B cell (primary cell): Measurements from ENCODE around the gene NUDT3. TPM values are rescaled to one million over a fixed set of nuclear protein-coding genes. Genes with fewer than 3 reads are reported as not detected.

Experiments
- ATAC-seq: fragments of 200-7000 bp; cut with Tn5 transposase; one replicate; pipeline ENCODE4 v1.10.0; 2021; ENCODE audit warnings: low read depth, mild to moderate bottlenecking, moderate number of reproducible peaks, moderate library complexity
- CTCF ChIA-PET: fragments of 350-600 bp; sonication (Branson Sonifier 250); formaldehyde crosslinking; loops from one replicate; lab custom pipeline; 2021; ENCODE audit warnings: antibody characterized with exemption, inconsistent platforms; lab: Charles Lee
- POLR2A ChIA-PET: fragments of 350-600 bp; sonication (Branson Sonifier 250); formaldehyde crosslinking; loops from one replicate; lab custom pipeline; 2021; ENCODE audit warnings: antibody characterized with exemption; lab: Charles Lee
- DNase-seq: peaks from one replicate; pipeline ENCODE4 v3.0.0; 2013
- H2AFZ ChIP-seq: 2 replicates; pipeline ENCODE4 v1.6.1; 2012; ENCODE audit warnings: mild to moderate bottlenecking, low read depth, low read length; ENCODE audit not compliant: insufficient read depth, poor library complexity, severe bottlenecking
- H3K27ac ChIP-seq, 2 donors: 1 replicate in 1 of 2; 2 replicates in 1 of 2; pipeline ENCODE4 v1.5.1; 2012 to 2013; ENCODE audit warnings: low read length in 2 of 2, mild to moderate bottlenecking in 2 of 2, moderate library complexity in 1 of 2
- H3K27me3 ChIP-seq, 4 experiments: fragments of 200-600 bp in 1 of 4; sonication (generic) in 1 of 4; replicated peaks in 1 of 4; 1 replicate in 2 of 4; 2 replicates in 2 of 4; pipeline versions ENCODE4 v1.6.1 to v1.7.0; 2013 to 2016; ENCODE audit warnings: low read length in 3 of 4, mild to moderate bottlenecking in 2 of 4, mixed read lengths in 1 of 4, moderate library complexity in 1 of 4; ENCODE audit not compliant: insufficient read depth in 4 of 4, control insufficient read depth in 3 of 4; ENCODE audit errors: control extremely low read depth in 1 of 4
- H3K36me3 ChIP-seq, 2 experiments: replicated peaks in 1 of 2; 1 replicate in 1 of 2; 2 replicates in 1 of 2; pipeline versions ENCODE4 v1.6.1 to v1.7.1; 2013; ENCODE audit warnings: low read length in 1 of 2; ENCODE audit not compliant: insufficient read depth in 2 of 2, control insufficient read depth in 1 of 2; ENCODE audit errors: control extremely low read depth in 1 of 2, extremely low read depth in 1 of 2
- H3K4me1 ChIP-seq, 2 donors: fragments of 200-600 bp in 1 of 2; sonication (generic) in 1 of 2; 1 replicate in 1 of 2; 2 replicates in 1 of 2; pipeline versions ENCODE4 v1.5.1 to v1.6.1; 2013 to 2017; ENCODE audit warnings: low read length in 2 of 2; ENCODE audit not compliant: control insufficient read depth in 2 of 2, insufficient read depth in 2 of 2
- H3K4me2 ChIP-seq: replicated peaks from 2 replicates; pipeline ENCODE3; 2012; ENCODE audit warnings: mild to moderate bottlenecking, low read depth, low read length; ENCODE audit not compliant: poor library complexity, severe bottlenecking
- H3K4me3 ChIP-seq, 5 experiments: fragments of 200-600 bp in 1 of 5; sonication (generic) in 1 of 5; 1 replicate in 3 of 5; 2 replicates in 2 of 5; pipeline versions ENCODE4 v1.5.1 to v1.7.0; 2011 to 2016; ENCODE audit warnings: low read length in 4 of 5, mild to moderate bottlenecking in 4 of 5, low read depth in 2 of 5, control low read depth in 1 of 5, moderate library complexity in 1 of 5; ENCODE audit not compliant: insufficient read depth in 1 of 5; ENCODE audit errors: control extremely low read depth in 1 of 5, extremely low read depth in 1 of 5
- H3K79me2 ChIP-seq: fragments of 200-600 bp; sonication (generic); one replicate; pipeline ENCODE4 v1.6.0; 2016; ENCODE audit warnings: low read length; ENCODE audit not compliant: control insufficient read depth, insufficient read depth
- H3K9ac ChIP-seq: fragments of 200-600 bp; sonication (generic); 2 replicates; pipeline ENCODE4 v1.6.1; 2017; ENCODE audit warnings: mild to moderate bottlenecking, low read length, moderate library complexity
- H3K9me3 ChIP-seq, 3 donors: one replicate each; pipeline versions ENCODE4 v1.6.1 to v1.7.1; 2013; ENCODE audit warnings: low read length in 2 of 3; ENCODE audit not compliant: control insufficient read depth in 2 of 3, insufficient read depth in 1 of 3; ENCODE audit errors: control extremely low read depth in 1 of 3
- H4K20me1 ChIP-seq: 2 replicates; pipeline ENCODE4 v1.6.0; 2012; ENCODE audit warnings: mild to moderate bottlenecking, low read length; ENCODE audit not compliant: insufficient read depth, control insufficient read depth, poor library complexity, severe bottlenecking
- H3K27ac Mint-ChIP-seq: one replicate; pipeline ENCODE4 v1.8.0; 2021; ENCODE audit warnings: mixed read lengths
- H3K27me3 Mint-ChIP-seq: one replicate; pipeline ENCODE4 v1.8.0; 2021; ENCODE audit warnings: mixed read lengths
- H3K4me1 Mint-ChIP-seq: one replicate; pipeline ENCODE4 v1.8.0; 2021; ENCODE audit warnings: mixed read lengths
- H3K4me3 Mint-ChIP-seq: one replicate; pipeline ENCODE4 v1.8.0; 2021; ENCODE audit warnings: mixed read lengths
- H3K9me3 Mint-ChIP-seq: one replicate; pipeline ENCODE4 v1.8.0; 2022; ENCODE audit warnings: mixed read lengths; ENCODE audit not compliant: insufficient read depth
- EZH2 ChIP-seq: IDR thresholded peaks from 2 replicates; pipeline ENCODE4 v1.6.1; 2012; ENCODE audit warnings: borderline replicate concordance, low read depth, mild to moderate bottlenecking, moderate library complexity, low read length; ENCODE audit not compliant: insufficient read depth, poor library complexity, severe bottlenecking
- WGBS: methylation state at CpG from one replicate; pipeline ENCODE4 v1.1.5; 2013; ENCODE audit warnings: missing lambda C conversion rate; ENCODE audit not compliant: insufficient coverage; 5-methylcytosine and 5-hydroxymethylcytosine counted together
- intact Hi-C: fragments of 100-400 bp; cut with micrococcal nuclease; formaldehyde crosslinking; loops from one replicate; pipeline ENCODE4 v1.10.0; 2022
- polyA plus RNA-seq: library from polyadenylated mRNA; depleted of rRNA; stranded (reverse); fragments of >200 nt; gene quantifications from 2 replicates; pipeline ENCODE4 v1.2.3, GENCODE V29; 2012
- total RNA-seq, 2 donors: library from RNA; stranded (reverse); fragments of 120-200 nt in 1 of 2; gene quantifications; 1 replicate in 1 of 2; 2 replicates in 1 of 2; pipeline versions ENCODE4 v1.2.3 to v1.2.4, GENCODE V29; 2013 to 2022
- TF ChIP-seq, protein P1 (sequence below): fragments of 200-600 bp; IDR thresholded peaks from one replicate; pipeline ENCODE4 v1.8.0; 2022; ENCODE audit warnings: antibody characterized with exemption, mild to moderate bottlenecking

NUDT3 gene
- total and polyA plus RNA-seq, 2 donors (not counting 1 experiment from before 2014, with no cell fraction given) = 18.2 to 37.4 TPM

DNA sequence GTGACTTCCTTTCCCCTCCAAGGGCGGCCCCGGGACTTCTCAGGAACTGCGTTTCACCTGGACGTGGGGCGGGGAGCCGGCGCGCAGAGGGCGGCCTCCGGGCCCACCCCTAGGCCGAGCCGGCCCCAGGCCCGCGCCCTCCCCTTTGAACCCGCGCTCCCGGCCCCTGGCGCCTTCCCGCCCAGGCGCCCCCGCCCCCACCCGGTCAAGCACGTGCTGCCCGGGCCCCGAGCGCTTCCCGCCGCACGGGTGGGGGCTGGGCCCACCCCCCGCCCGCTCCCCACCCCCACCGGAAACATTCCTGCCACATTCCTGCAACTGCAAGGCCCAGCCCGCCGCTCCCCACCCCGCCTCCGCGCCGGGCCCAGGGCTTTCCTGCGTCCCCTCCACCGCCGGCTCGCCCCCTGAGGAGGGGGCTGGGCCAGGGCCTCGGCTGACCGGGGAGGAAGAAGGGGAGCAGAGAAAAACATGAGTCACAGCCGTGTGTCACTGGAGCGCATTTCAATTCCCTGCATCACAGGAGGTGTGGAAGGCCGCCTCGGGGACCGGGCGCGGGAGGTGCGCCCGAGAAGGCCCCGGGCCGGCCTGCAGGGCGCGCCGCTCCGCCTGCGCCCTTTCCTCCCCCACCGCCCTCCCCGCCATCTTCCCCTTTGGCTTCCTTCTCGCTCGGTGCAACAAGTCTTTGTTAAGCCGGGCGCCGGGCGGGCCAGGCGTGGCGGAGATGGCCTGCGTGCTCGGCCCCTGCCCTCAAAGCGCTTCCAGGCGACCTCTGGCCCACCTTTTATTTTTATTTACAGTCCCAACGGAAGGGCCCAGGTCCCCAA, 156.9 kb downstream of the NUDT3 start:
- peaks cover 22 to 30% of the 10 kb centered on the region in 2 donors for H3K4me1 ChIP-seq
- WGBS = 5% methylated on average over 62 of the region's 75 CpGs
- peak overlapping the region; percentile 76 for H2AFZ ChIP-seq
- peak overlapping the region; percentile 92 for H3K4me3 Mint-ChIP-seq
- peak overlapping the region; percentile 98 for H3K27ac Mint-ChIP-seq
- H4K20me1 ChIP-seq = peaks cover 29% of the 10 kb centered on the region
- ATAC-seq (peak; percentile 13), DNase-seq (peak; percentile 86)
- peak overlapping the region; percentile 97 for H3K4me2 ChIP-seq
- H3K9ac ChIP-seq = peak overlapping the region; percentile 78
- no peaks in the 10 kb centered on the region for H3K9me3 ChIP-seq
- no peaks in the 10 kb centered on the region for H3K27me3 ChIP-seq
- ChIA-PET POLR2A (interaction anchor here (0.9 to 2.2 kb wide), 7 partner anchors 8 to 1264 kb away, joined by 3 to 41 read pairs (median 12); partner anchors contain the start of genes NUDT3, RPS10 and SMIM29), CTCF (interaction anchor here (1.7 to 1.8 kb wide), 2 partner anchors 12 to 40 kb away, joined by 10 to 14 read pairs; no protein-coding TSS in a partner anchor)
- intact Hi-C loops = loop anchor here (1.0 to 10.0 kb wide), 6 partner anchors 11 to 649 kb away; partner anchors contain the start of genes ANKS1A, ILRUN, RPS10 and SNRPC
- H3K27me3 Mint-ChIP-seq = no peaks in the 10 kb centered on the region
- no peaks in the 10 kb centered on the region for H3K36me3 ChIP-seq
- H3K27ac ChIP-seq = peak overlapping the region; percentile 96 to 98
- peaks cover 30% of the 10 kb centered on the region for H3K79me2 ChIP-seq
- H3K4me3 ChIP-seq = peak overlapping the region; percentile 56 to 76 (median 64)
- H3K4me1 Mint-ChIP-seq = peaks cover 30% of the 10 kb centered on the region
- H3K9me3 Mint-ChIP-seq = no peaks in the 10 kb centered on the region
- TF ChIP-seq, protein P1, sequence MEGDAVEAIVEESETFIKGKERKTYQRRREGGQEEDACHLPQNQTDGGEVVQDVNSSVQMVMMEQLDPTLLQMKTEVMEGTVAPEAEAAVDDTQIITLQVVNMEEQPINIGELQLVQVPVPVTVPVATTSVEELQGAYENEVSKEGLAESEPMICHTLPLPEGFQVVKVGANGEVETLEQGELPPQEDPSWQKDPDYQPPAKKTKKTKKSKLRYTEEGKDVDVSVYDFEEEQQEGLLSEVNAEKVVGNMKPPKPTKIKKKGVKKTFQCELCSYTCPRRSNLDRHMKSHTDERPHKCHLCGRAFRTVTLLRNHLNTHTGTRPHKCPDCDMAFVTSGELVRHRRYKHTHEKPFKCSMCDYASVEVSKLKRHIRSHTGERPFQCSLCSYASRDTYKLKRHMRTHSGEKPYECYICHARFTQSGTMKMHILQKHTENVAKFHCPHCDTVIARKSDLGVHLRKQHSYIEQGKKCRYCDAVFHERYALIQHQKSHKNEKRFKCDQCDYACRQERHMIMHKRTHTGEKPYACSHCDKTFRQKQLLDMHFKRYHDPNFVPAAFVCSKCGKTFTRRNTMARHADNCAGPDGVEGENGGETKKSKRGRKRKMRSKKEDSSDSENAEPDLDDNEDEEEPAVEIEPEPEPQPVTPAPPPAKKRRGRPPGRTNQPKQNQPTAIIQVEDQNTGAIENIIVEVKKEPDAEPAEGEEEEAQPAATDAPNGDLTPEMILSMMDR = no peak
- TF ChIP-seq EZH2 = no peak
